ENCODE measurements around the gene CHN1.

The CHN1 gene

GRCh38 chr2:174965992-174966744 is 39.0 kb downstream of the CHN1 start:
- no peak for TF ChIP-seq CTCF (IDR thresholded peaks at IDR 0.05; ENCODE audit: unreplicated experiment in 3 of 3)
- H3K27me3 Mint-ChIP-seq (ENCODE audit: low read depth) = no peaks in the 10 kb centered on the region
- H3K9me3 Mint-ChIP-seq = peaks cover 4% of the 10 kb centered on the region

GRCh38 chr2:174965551-174965950 is 39.6 kb downstream of the CHN1 start:
- Mint-ChIP-seq H3K27me3 (ENCODE audit: low read depth) (no peaks in the 10 kb centered on the region), H3K36me3 (ENCODE audit: low read depth) (peaks cover 11% of the 10 kb centered on the region), H3K4me1 (peaks cover 57% of the 10 kb centered on the region), H3K27ac (peak overlapping the region; percentile 78 to 89 (median 79)), H3K4me3 (no peak overlapping the region), H3K9me3 (peaks cover 2% of the 10 kb centered on the region)
- TF ChIP-seq CTCF (IDR thresholded peaks at IDR 0.05; ENCODE audit: unreplicated experiment in 3 of 3) = no peak

More at GRCh38 chr2:174965992-174966744, 39.0 kb downstream of the CHN1 start:
- Mint-ChIP-seq H3K4me1 (peaks cover 57% of the 10 kb centered on the region), H3K27ac (peak overlapping the region; percentile 78 to 89 (median 79)), H3K4me3 (peak overlapping the region in 1 of 3 experiments; percentile 19), H3K36me3 (ENCODE audit: low read depth) (peaks cover 13% of the 10 kb centered on the region)

GRCh38 chr2:174964404-174964803 is 40.8 kb downstream of the CHN1 start:
- no peak overlapping the region for H3K4me3 Mint-ChIP-seq
- peaks cover 8% of the 10 kb centered on the region for H3K36me3 Mint-ChIP-seq (ENCODE audit: low read depth)
- H3K27me3 Mint-ChIP-seq (ENCODE audit: low read depth) = no peaks in the 10 kb centered on the region
- H3K27ac Mint-ChIP-seq = peak overlapping the region; percentile 36 to 51 (median 44)
- peaks cover 60% of the 10 kb centered on the region for H3K4me1 Mint-ChIP-seq
- no peaks in the 10 kb centered on the region for H3K9me3 Mint-ChIP-seq
- TF ChIP-seq CTCF (IDR thresholded peaks at IDR 0.05; ENCODE audit: unreplicated experiment in 3 of 3) = no peak

DNA sequence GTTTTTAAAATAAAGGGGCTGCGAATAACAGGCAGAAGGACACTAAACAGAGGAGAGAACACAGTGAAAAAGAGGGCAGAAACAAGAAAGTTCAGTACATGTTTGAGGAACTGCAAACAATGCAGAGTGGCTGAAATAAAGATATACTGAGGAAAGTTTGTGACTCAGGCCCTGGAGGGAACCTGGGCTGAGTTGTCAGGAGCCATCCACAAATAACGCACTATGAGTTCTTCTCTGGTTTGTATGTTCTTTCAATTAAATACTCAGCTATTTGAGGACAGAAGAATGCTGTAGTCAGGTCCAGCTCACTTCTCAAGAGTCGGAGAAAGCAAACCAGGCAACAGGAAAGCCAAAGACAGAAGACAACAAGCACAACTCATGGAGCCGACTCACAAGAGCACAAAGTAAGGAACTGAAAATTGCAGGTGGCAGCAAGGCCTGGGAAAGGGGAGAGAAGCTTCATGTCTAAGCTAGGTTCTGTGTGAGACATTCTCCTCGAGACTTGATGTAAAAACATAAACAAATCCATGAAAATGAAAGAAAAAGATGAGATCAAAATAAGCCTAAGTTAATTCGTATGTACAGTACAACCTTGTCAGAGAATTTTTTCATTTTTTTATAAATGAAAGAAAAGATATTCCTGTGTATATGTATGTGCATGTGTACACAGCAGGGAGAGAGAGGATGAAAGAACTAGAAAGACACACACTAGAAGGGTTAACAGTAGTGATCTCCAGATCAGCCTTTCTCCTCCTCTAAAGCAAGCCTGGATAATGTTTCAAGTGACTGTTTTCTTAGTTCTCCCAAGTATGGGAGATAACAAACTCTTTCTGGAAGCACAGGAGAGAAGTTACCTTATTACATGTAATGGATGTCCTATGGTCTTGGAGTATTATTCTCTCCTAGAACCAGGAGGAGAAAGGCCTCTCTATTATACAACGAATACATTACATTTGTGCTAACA is 41.5 kb downstream of the CHN1 start:
- no peak for TF ChIP-seq CTCF (IDR thresholded peaks at IDR 0.05; ENCODE audit: unreplicated experiment in 3 of 3)
- Mint-ChIP-seq H3K36me3 (ENCODE audit: low read depth) (peaks cover 8% of the 10 kb centered on the region), H3K9me3 (no peaks in the 10 kb centered on the region), H3K4me3 (no peak overlapping the region), H3K27ac (peak overlapping the region; percentile 36 to 53 (median 51)), H3K4me1 (peaks cover 53% of the 10 kb centered on the region), H3K27me3 (ENCODE audit: low read depth) (no peaks in the 10 kb centered on the region)

- Mint-ChIP-seq H3K4me3 (no peak overlapping the region), H3K36me3 (ENCODE audit: low read depth) (peaks cover 14% of the 10 kb centered on the region), H3K27ac (peak overlapping the region in 2 of 3 experiments; percentile 18 to 44), H3K27me3 (ENCODE audit: low read depth) (no peaks in the 10 kb centered on the region), H3K9me3 (no peaks in the 10 kb centered on the region), H3K4me1 (peaks cover 23% of the 10 kb centered on the region)
- no peak for TF ChIP-seq CTCF (IDR thresholded peaks at IDR 0.05; ENCODE audit: unreplicated experiment in 3 of 3)
Observed at GRCh38 chr2:174959787-174960186, 45.4 kb downstream of the CHN1 start.
